Peyer's patch (tissue), 4 donors: ENCODE results near the gene PITX1.

Experiments used
- CTCF ChIP-seq, 6 experiments: fragments of 450-650 bp in 4 of 6; fragments of 200-600 bp in 2 of 6; sonication (generic) in 1 of 6; IDR thresholded peaks; one replicate each; pipeline ENCODE4 v1.5.1; 2017 to 2019; ENCODE audit warnings: antibody characterized with exemption in 6 of 6, mild to moderate bottlenecking in 3 of 6, moderate library complexity in 1 of 6
- POLR2A ChIP-seq, 2 donors: fragments of 450-650 bp; IDR thresholded peaks; one replicate each; pipeline ENCODE4 v1.5.1; 2017; ENCODE audit warnings: antibody characterized with exemption in 2 of 2, mild to moderate bottlenecking in 2 of 2, moderate library complexity in 2 of 2

- TF ChIP-seq CTCF (IDR thresholded peaks at IDR 0.05) (no peak), POLR2A (IDR thresholded peaks at IDR 0.05) (no peak)
Measured at GRCh38 chr5:135019314-135019713, 14.7 kb downstream of the PITX1 start.
